ENCODE data around the gene CNPY1. TPM values are rescaled to one million over a fixed set of nuclear protein-coding genes. Genes with fewer than 3 reads are reported as not detected.

The CNPY1 gene
- total RNA-seq, 2 experiments from 2014 or later: not detected

GRCh38 chr7:155471718-155472117, 74.6 kb downstream of the CNPY1 start:
- POLR2A ChIA-PET: no interaction called here
- CTCF ChIA-PET: no interaction called here
- no peak overlapping the region for H3K4me3 ChIP-seq (ENCODE audit: low read length)
- peaks cover 4 to 24% of the 10 kb centered on the region in 2 experiments for H3K9me3 ChIP-seq (ENCODE audit: control insufficient read depth in 1 of 2, insufficient read depth in 1 of 2, low read length in 2 of 2)
- no peak overlapping the region for H3K27ac ChIP-seq (ENCODE audit: low read depth in 1 of 2, low read length in 2 of 2)
- intact Hi-C loops (cut with DNase I, micrococcal nuclease): no loop called here
- Mint-ChIP-seq H3K4me1 (ENCODE audit: low read depth) (peaks cover 20% of the 10 kb centered on the region), H3K9me3 (no peaks in the 10 kb centered on the region), H3K4me3 (no peak overlapping the region), H3K36me3 (ENCODE audit: low read depth) (no peaks in the 10 kb centered on the region), H3K27ac (no peak overlapping the region), H3K27me3 (peaks cover 91% of the 10 kb centered on the region)
- peaks cover 15% of the 10 kb centered on the region for H3K4me1 ChIP-seq (ENCODE audit: insufficient read depth, low read length)
- no peaks in the 10 kb centered on the region for H3K36me3 ChIP-seq (ENCODE audit: insufficient read depth, low read length)
- DNase-seq (no peak), ATAC-seq (ENCODE audit: poor library complexity) (no peak)
- peaks cover 80 to 88% of the 10 kb centered on the region in 2 experiments for H3K27me3 ChIP-seq (ENCODE audit: control insufficient read depth in 1 of 2, insufficient read depth in 2 of 2, low read length in 2 of 2)
- no peak for TF ChIP-seq CTCF (IDR thresholded peaks at IDR 0.05)

GRCh38 chr7:155470686-155471638, 75.4 kb downstream of the CNPY1 start:
- DNase-seq: peak in 1 of 14 experiments; percentile 5
- H3K4me3 ChIP-seq (ENCODE audit: low read length): no peak overlapping the region
- peaks cover 21% of the 10 kb centered on the region for H3K4me1 ChIP-seq (ENCODE audit: insufficient read depth, low read length)
- ChIA-PET CTCF (interaction anchor here (0.6 kb wide), 1 partner anchor 32 kb away, joined by 3 read pairs; no protein-coding TSS in a partner anchor), POLR2A (no interaction called here)
- peaks cover 3 to 31% of the 10 kb centered on the region in 2 experiments for H3K9me3 ChIP-seq (ENCODE audit: control insufficient read depth in 1 of 2, insufficient read depth in 1 of 2, low read length in 2 of 2)
- H3K4me3 Mint-ChIP-seq: no peak overlapping the region
- peaks cover 87 to 95% of the 10 kb centered on the region in 2 experiments for H3K27me3 ChIP-seq (ENCODE audit: control insufficient read depth in 1 of 2, insufficient read depth in 2 of 2, low read length in 2 of 2)
- peaks cover 88% of the 10 kb centered on the region for H3K27me3 Mint-ChIP-seq
- H3K36me3 Mint-ChIP-seq (ENCODE audit: low read depth): no peaks in the 10 kb centered on the region
- H3K27ac Mint-ChIP-seq: no peak overlapping the region
- no peak overlapping the region for H3K27ac ChIP-seq (ENCODE audit: low read depth in 1 of 2, low read length in 2 of 2)
- H3K9me3 Mint-ChIP-seq: no peaks in the 10 kb centered on the region
- no peak for TF ChIP-seq CTCF (IDR thresholded peaks at IDR 0.05)
- no peaks in the 10 kb centered on the region for H3K36me3 ChIP-seq (ENCODE audit: insufficient read depth, low read length)
- H3K4me1 Mint-ChIP-seq (ENCODE audit: low read depth): peaks cover 20% of the 10 kb centered on the region
- intact Hi-C loops (cut with DNase I, micrococcal nuclease): no loop called here
- no peak for ATAC-seq (ENCODE audit: poor library complexity)

GRCh38 chr7:155470186-155470487, 76.2 kb downstream of the CNPY1 start:
- H3K27me3 ChIP-seq (ENCODE audit: control insufficient read depth in 1 of 2, insufficient read depth in 2 of 2, low read length in 2 of 2): peaks cover 88 to 100% of the 10 kb centered on the region in 2 experiments
- peaks cover 24% of the 10 kb centered on the region for H3K4me1 ChIP-seq (ENCODE audit: insufficient read depth, low read length)
- CTCF ChIA-PET: no interaction called here
- Mint-ChIP-seq H3K36me3 (ENCODE audit: low read depth) (no peaks in the 10 kb centered on the region), H3K4me3 (no peak overlapping the region), H3K27me3 (peaks cover 88% of the 10 kb centered on the region), H3K4me1 (ENCODE audit: low read depth) (peaks cover 20% of the 10 kb centered on the region), H3K9me3 (no peaks in the 10 kb centered on the region), H3K27ac (no peak overlapping the region)
- no peak overlapping the region for H3K27ac ChIP-seq (ENCODE audit: low read depth in 1 of 2, low read length in 2 of 2)
- DNase-seq (no peak), ATAC-seq (ENCODE audit: poor library complexity) (no peak)
- POLR2A ChIA-PET: no interaction called here
- peaks cover 0 to 37% of the 10 kb centered on the region in 2 experiments for H3K9me3 ChIP-seq (ENCODE audit: control insufficient read depth in 1 of 2, insufficient read depth in 1 of 2, low read length in 2 of 2)
- H3K4me3 ChIP-seq (ENCODE audit: low read length): no peak overlapping the region
- no peak for TF ChIP-seq CTCF (IDR thresholded peaks at IDR 0.05)
- intact Hi-C loops (cut with DNase I, micrococcal nuclease): no loop called here
- H3K36me3 ChIP-seq (ENCODE audit: insufficient read depth, low read length): no peaks in the 10 kb centered on the region

All from CD4-positive, alpha-beta T cell (primary cell).